HEK293 (cell line): ENCODE measurements around the gene GLT6D1.

Source experiments
- TF ChIP-seq, protein P1 (sequence below): fragments of 450-650 bp; formaldehyde crosslinking; IDR thresholded peaks from 2 replicates; pipeline ENCODE4 v1.5.1; 2016; ENCODE audit warnings: missing biosample characterization, missing genetic modification characterization
- TF ChIP-seq, protein P2 (sequence below): fragments of 450-650 bp; formaldehyde crosslinking; IDR thresholded peaks from 2 replicates; pipeline ENCODE4 v1.5.1; 2017; ENCODE audit warnings: missing biosample characterization, missing genetic modification characterization
- TF ChIP-seq, protein P3 (sequence below): fragments of 450-650 bp; formaldehyde crosslinking; IDR thresholded peaks from 2 replicates; pipeline ENCODE4 v1.5.1; 2016; ENCODE audit warnings: missing biosample characterization, missing genetic modification characterization
- TF ChIP-seq, protein P4 (sequence below): fragments of 450-650 bp; formaldehyde crosslinking; IDR thresholded peaks from 2 replicates; pipeline ENCODE4 v1.5.1; 2016; ENCODE audit warnings: missing biosample characterization, missing genetic modification characterization, low read depth

DNA sequence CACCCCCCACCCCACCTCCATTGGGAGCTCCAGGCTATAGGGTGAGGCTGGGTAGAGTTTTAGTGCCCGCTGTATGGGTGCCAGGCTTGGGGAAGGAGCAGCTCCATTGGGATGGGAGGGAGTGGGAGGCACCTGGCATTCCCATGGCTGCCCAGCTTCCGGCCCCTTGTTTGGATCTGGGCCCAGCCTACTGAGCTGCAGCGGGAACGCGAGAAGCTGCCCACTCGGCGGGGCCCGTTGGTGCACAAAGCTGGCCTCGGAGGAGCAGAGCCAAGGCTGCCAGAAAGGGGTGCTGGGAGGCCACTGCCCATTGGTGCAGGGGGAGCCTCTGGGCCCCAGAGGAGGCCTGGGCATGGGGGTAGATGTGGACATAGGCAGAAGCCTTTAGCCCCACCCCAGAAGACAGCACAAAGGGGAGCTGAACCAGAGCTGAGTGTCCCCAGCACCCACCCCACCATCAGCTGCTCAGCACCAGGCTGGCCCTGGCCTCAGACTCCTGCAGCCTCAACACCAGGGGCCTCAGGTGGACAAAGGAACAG is 28.2 kb upstream of the GLT6D1 start:
- TF ChIP-seq, protein P1, sequence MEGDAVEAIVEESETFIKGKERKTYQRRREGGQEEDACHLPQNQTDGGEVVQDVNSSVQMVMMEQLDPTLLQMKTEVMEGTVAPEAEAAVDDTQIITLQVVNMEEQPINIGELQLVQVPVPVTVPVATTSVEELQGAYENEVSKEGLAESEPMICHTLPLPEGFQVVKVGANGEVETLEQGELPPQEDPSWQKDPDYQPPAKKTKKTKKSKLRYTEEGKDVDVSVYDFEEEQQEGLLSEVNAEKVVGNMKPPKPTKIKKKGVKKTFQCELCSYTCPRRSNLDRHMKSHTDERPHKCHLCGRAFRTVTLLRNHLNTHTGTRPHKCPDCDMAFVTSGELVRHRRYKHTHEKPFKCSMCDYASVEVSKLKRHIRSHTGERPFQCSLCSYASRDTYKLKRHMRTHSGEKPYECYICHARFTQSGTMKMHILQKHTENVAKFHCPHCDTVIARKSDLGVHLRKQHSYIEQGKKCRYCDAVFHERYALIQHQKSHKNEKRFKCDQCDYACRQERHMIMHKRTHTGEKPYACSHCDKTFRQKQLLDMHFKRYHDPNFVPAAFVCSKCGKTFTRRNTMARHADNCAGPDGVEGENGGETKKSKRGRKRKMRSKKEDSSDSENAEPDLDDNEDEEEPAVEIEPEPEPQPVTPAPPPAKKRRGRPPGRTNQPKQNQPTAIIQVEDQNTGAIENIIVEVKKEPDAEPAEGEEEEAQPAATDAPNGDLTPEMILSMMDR (tag by site-specific recombination) = no peak
- TF ChIP-seq, protein P2, sequence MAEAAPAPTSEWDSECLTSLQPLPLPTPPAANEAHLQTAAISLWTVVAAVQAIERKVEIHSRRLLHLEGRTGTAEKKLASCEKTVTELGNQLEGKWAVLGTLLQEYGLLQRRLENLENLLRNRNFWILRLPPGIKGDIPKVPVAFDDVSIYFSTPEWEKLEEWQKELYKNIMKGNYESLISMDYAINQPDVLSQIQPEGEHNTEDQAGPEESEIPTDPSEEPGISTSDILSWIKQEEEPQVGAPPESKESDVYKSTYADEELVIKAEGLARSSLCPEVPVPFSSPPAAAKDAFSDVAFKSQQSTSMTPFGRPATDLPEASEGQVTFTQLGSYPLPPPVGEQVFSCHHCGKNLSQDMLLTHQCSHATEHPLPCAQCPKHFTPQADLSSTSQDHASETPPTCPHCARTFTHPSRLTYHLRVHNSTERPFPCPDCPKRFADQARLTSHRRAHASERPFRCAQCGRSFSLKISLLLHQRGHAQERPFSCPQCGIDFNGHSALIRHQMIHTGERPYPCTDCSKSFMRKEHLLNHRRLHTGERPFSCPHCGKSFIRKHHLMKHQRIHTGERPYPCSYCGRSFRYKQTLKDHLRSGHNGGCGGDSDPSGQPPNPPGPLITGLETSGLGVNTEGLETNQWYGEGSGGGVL (tag by site-specific recombination) = no peak
- TF ChIP-seq, protein P3, sequence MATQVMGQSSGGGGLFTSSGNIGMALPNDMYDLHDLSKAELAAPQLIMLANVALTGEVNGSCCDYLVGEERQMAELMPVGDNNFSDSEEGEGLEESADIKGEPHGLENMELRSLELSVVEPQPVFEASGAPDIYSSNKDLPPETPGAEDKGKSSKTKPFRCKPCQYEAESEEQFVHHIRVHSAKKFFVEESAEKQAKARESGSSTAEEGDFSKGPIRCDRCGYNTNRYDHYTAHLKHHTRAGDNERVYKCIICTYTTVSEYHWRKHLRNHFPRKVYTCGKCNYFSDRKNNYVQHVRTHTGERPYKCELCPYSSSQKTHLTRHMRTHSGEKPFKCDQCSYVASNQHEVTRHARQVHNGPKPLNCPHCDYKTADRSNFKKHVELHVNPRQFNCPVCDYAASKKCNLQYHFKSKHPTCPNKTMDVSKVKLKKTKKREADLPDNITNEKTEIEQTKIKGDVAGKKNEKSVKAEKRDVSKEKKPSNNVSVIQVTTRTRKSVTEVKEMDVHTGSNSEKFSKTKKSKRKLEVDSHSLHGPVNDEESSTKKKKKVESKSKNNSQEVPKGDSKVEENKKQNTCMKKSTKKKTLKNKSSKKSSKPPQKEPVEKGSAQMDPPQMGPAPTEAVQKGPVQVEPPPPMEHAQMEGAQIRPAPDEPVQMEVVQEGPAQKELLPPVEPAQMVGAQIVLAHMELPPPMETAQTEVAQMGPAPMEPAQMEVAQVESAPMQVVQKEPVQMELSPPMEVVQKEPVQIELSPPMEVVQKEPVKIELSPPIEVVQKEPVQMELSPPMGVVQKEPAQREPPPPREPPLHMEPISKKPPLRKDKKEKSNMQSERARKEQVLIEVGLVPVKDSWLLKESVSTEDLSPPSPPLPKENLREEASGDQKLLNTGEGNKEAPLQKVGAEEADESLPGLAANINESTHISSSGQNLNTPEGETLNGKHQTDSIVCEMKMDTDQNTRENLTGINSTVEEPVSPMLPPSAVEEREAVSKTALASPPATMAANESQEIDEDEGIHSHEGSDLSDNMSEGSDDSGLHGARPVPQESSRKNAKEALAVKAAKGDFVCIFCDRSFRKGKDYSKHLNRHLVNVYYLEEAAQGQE (tag by site-specific recombination) = no peak
- TF ChIP-seq, protein P4, sequence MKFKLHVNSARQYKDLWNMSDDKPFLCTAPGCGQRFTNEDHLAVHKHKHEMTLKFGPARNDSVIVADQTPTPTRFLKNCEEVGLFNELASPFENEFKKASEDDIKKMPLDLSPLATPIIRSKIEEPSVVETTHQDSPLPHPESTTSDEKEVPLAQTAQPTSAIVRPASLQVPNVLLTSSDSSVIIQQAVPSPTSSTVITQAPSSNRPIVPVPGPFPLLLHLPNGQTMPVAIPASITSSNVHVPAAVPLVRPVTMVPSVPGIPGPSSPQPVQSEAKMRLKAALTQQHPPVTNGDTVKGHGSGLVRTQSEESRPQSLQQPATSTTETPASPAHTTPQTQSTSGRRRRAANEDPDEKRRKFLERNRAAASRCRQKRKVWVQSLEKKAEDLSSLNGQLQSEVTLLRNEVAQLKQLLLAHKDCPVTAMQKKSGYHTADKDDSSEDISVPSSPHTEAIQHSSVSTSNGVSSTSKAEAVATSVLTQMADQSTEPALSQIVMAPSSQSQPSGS (tag by site-specific recombination) = no peak
